RWPE1 (cell line): ENCODE data around the gene IFT122.
"Not testable (repeated sequence)": the region's sequence is repeated elsewhere in the genome, so short reads cannot be mapped to it uniquely, and the experiment has no call there.

Experiments used
- CTCF ChIA-PET: fragments of 350-600 bp; sonication (Branson Sonifier 250); formaldehyde crosslinking; extraction: SDS; loops from one replicate; lab custom pipeline; 2021; lab: Yijun Ruan, JAX
- POLR2A ChIA-PET: fragments of 400-600 bp; formaldehyde crosslinking; extraction: SDS; loops from one replicate; lab custom pipeline; 2020; ENCODE audit warnings: antibody characterized with exemption; ENCODE audit not compliant: low non-redundant PET; lab: Yijun Ruan, JAX
- DNase-seq: peaks from one replicate; pipeline ENCODE4 v3.0.0; 2012; ENCODE audit warnings: low spot score
- H3K27ac ChIP-seq: fragments of 450-650 bp; 2 replicates; pipeline ENCODE4 v1.5.1; 2017
- TF ChIP-seq, protein P1 (sequence below): fragments of 450-650 bp; conservative IDR thresholded peaks from 2 replicates; pipeline ENCODE4 v1.5.1; 2017; ENCODE audit warnings: low read depth, mild to moderate bottlenecking

IFT122 gene

DNA sequence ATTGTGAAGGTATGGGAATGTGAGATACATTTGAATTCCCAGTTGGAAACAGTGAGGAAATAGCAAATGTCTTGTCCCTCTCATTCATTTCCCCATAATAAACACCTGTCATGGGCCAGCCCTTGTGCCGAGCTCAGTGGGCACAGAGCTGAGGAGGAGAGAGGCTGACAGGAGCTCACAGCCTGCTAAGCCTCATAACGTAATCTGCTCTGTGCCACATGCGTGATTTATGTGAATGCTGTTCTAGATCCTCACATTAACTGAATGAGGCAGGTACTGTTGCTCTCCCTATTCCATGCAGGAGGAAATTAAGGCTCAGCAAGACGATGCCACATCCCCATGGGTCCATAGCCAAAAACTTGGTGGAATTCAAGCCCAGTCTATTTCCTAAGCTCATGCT, 53.2 kb downstream of the IFT122 start:
- POLR2A ChIA-PET = interaction anchor here (0.6 kb wide), 1 partner anchor 133 kb away, joined by 7 read pairs; no protein-coding TSS in a partner anchor

DNA sequence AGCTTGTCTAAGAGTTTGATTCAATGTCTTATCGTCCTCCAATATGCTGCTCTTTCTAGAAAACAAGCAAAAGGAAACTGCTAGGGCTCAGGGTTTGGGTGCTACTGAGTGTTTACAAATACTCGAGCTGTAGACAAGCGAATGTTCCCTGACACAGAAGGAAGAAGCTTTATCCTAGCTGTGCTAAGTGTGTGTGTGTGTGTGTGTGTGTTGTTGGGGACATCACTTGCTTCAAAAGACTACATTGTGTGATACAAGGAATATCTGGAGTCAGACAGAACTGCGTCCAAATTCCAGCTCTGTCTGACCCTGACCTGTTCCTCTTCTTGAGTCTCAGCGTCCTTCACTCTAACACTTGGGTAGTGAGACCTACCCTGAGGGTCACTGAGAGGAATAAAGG, 54.5 kb downstream of the IFT122 start:
- DNase-seq, POLR2A ChIA-PET, H3K27ac ChIP-seq: not testable (repeated sequence)
- CTCF ChIA-PET = interaction anchor here (0.6 to 1.1 kb wide), 2 partner anchors 54 to 331 kb away, joined by 3 read pairs; no protein-coding TSS in a partner anchor

More for the DNA sequence above, 53.2 kb downstream of the IFT122 start:
- TF ChIP-seq, protein P1, sequence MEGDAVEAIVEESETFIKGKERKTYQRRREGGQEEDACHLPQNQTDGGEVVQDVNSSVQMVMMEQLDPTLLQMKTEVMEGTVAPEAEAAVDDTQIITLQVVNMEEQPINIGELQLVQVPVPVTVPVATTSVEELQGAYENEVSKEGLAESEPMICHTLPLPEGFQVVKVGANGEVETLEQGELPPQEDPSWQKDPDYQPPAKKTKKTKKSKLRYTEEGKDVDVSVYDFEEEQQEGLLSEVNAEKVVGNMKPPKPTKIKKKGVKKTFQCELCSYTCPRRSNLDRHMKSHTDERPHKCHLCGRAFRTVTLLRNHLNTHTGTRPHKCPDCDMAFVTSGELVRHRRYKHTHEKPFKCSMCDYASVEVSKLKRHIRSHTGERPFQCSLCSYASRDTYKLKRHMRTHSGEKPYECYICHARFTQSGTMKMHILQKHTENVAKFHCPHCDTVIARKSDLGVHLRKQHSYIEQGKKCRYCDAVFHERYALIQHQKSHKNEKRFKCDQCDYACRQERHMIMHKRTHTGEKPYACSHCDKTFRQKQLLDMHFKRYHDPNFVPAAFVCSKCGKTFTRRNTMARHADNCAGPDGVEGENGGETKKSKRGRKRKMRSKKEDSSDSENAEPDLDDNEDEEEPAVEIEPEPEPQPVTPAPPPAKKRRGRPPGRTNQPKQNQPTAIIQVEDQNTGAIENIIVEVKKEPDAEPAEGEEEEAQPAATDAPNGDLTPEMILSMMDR = no peak
- DNase-seq = no peak
- CTCF ChIA-PET = interaction anchor here (0.6 kb wide), 1 partner anchor 213 kb away, joined by 3 read pairs; no protein-coding TSS in a partner anchor
- H3K27ac ChIP-seq = no peak overlapping the region

DNA sequence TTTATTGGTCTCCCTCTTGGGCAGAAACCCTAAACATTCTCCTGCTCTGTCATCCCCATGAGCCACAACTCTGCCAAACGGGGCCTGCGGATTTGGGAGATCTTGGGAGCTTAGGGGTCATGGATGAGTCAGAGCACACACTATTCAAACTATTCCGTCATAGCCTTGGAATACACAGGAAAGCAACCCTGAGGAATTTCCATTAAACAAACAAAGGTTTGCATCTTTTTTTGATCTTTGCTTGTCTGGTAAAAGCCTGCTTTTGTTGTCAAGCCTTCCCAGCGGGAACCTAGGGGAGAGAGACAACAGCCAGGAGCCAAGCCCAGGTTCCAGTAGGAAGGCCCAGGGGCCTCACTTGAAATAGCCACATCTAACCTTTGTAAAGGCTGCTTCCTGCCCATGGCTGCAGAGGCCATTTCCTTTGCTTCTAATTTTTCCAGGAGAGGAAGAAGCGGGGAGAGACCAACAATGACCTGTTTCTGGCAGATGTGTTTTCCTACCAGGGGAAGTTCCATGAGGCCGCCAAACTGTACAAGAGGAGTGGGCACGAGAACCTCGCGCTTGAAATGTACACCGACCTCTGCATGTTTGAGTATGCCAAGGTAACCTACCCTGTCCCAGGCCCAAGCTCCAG, 55.1 kb downstream of the IFT122 start:
- DNase-seq, POLR2A ChIA-PET: not testable (repeated sequence)
- CTCF ChIA-PET = interaction anchor here (0.6 kb wide), 1 partner anchor 55 kb away, joined by 3 read pairs; no protein-coding TSS in a partner anchor
- H3K27ac ChIP-seq = peak overlapping the region; percentile 61

DNA sequence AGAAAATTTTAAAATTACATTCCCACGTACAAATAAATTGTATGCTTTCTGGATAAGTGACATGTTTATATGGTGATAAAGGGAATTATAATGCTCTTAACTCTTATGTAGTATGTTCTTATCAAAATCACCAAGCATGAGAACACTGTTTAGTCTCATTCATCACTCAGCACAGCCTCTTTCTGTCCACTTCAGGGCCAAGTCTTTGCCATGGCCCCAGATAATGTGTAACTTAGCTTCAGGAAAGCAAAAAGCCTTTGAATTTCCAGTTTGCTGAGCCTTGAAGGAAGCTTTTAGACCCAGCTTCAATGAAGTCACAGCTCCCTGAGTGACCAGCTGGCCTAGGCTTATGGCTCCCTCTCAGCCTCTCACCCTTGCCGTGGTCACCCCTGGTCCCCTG, 57.9 kb downstream of the IFT122 start:
- H3K27ac ChIP-seq, POLR2A ChIA-PET, DNase-seq: not testable (repeated sequence)
- CTCF ChIA-PET = interaction anchor here (0.7 kb wide), 1 partner anchor 66 kb away, joined by 4 read pairs; no protein-coding TSS in a partner anchor

DNA sequence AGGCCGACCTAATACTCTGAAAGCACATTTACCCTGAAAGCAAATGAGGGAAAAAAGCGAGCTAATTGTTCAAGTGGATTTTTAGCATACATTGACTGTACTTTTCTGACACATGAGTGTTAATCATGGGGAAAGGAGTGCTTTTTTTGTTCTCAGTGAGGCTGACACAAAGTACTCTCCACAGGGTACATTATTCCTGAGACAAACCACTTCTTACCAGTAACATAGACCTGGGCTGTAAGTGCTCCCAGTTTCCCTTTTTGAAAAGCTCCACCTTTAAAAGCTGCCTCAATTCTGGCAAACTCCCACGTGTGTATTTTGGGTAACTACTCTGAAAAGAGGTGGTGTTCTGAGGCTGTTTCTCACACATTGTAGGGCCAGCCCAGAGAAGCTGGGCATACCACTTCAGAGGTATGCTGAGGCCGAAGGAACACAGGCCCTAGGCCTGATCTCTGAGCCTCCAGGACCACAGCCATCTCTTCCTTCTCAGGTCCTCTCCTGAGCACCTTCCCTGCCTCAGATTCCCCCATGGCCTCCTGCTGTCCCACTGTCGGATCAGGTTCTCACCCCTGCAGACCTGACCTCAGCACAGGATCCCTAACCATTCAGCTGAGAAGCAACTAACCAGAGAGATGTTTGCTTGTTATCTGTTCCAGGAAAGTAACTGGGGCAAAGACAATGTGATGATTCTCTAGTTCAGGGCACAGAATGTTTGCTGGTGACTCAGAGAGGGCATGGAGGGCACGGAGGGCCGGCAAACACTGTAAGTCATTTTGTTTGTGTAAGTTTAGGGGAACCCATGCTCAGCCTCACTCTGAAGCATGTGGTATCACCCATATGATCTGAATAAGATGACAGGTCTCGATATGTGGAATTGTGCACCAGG, 58.8 kb downstream of the IFT122 start:
- CTCF ChIA-PET = interaction anchor here (0.7 kb wide), 1 partner anchor 67 kb away, joined by 4 read pairs; no protein-coding TSS in a partner anchor

DNA sequence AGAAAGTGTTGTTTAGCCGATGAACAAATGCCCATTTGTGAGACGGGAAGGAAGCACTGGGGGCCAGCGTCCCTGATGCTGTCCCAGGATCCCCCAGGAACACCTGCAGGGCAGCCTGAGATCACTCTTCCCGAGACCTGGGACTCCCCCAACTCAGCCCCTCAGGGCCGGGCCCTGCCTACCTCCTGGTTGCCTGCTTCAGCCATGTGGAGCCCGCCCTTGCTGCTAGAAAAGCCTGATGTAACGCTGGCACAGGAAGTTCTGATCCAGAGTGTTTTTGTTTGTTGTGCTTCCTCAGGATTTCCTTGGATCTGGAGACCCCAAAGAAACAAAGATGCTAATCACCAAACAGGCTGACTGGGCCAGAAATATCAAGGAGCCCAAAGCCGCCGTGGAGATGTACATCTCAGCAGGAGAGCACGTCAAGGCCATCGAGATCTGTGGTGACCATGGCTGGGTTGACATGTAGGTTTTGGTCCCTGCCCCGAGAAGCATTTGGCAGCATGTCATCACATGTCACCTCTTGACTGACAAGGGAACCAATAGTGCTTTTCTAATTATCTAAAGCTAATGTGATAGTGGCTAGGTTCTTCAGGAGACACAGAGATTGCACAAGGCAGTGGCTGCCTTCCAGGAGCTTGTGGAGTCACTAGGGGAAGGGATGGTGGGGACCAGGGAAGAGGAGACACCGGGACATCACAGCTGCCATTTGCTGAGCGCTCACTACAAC, 59.7 kb downstream of the IFT122 start:
- POLR2A ChIA-PET, DNase-seq, H3K27ac ChIP-seq: not testable (repeated sequence)
- CTCF ChIA-PET = interaction anchor here (0.9 kb wide), 1 partner anchor 9 kb away, joined by 3 read pairs; no protein-coding TSS in a partner anchor

More for the DNA sequence above, 58.8 kb downstream of the IFT122 start:
- H3K27ac ChIP-seq, POLR2A ChIA-PET, DNase-seq: not testable (repeated sequence)

DNA sequence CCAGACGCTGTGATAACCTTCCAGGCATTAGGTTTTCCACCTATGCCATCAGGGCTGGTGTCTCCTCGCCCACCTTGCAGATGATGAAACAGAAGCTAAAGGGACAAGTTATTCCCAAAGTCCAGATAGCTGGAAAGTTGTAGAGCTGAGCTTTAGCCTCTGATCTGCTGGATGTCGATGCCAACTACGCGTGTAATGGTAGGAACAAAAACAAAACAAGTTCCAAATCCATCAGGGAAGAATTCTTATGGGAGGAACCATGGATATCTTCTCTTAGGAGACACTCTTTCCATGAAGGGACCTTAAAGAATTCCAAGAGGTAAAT, 60.3 kb downstream of the IFT122 start:
- no peak for DNase-seq
- TF ChIP-seq, protein P1 = no peak
- H3K27ac ChIP-seq = no peak overlapping the region
- ChIA-PET CTCF (interaction anchor here (0.7 to 0.9 kb wide), 2 partner anchors 10 to 133 kb away, joined by 3 to 4 read pairs; no protein-coding TSS in a partner anchor), POLR2A (no interaction called here)

DNA sequence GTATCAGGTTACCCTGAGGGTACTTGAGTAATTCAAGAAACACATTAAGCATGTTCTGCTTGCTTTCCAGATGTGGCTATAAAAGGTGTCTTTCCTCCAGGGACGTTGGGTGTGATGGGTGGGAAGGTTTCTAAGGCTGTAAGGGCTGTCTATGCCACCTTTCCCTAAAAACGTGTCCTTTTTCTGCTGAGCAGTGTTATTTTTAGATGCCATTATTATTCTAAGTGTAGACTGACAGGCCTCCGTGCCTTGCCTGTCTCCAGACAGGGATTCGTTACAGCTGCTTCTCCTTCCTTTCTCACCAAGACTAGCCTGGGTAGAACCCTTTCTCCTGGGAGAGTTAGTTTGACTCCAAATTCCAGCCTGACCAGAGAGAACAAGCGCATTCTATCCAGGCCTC, 61.6 kb downstream of the IFT122 start:
- no peak for DNase-seq
- TF ChIP-seq, protein P1 = no peak
- ChIA-PET POLR2A (no interaction called here), CTCF (interaction anchor here (0.6 kb wide), 1 partner anchor 492 kb away, joined by 3 read pairs; no protein-coding TSS in a partner anchor)
- no peak overlapping the region for H3K27ac ChIP-seq
